WTC11 (cell line): ENCODE measurements around the gene GPC5. TPM values are rescaled to one million over a fixed set of nuclear protein-coding genes. Genes with fewer than 3 reads are reported as not detected.

ENCODE experiments used
- ATAC-seq: fragments of 200-7000 bp; cut with Tn5 transposase; 2 replicates; pipeline ENCODE4 v1.10.0; 2021; ENCODE audit warnings: mild to moderate bottlenecking, moderate library complexity
- CTCF ChIA-PET: fragments of 300-600 bp; sonication (Branson Sonifier 250); formaldehyde crosslinking; loops from one replicate; lab custom pipeline; 2021; ENCODE audit warnings: antibody characterized with exemption; lab: Charles Lee
- POLR2A ChIA-PET: fragments of 350-600 bp; sonication (Branson Sonifier 250); formaldehyde crosslinking; loops from one replicate; lab custom pipeline; 2021; ENCODE audit warnings: antibody characterized with exemption; lab: Charles Lee
- DNase-seq: peaks from one replicate; pipeline ENCODE4 v3.0.0; 2021; ENCODE audit warnings: low spot score
- H3K27ac Mint-ChIP-seq: 2 replicates; pipeline ENCODE4 v1.8.0; 2021; ENCODE audit warnings: mixed read lengths
- H3K27me3 Mint-ChIP-seq: 2 replicates; pipeline ENCODE4 v1.8.0; 2021; ENCODE audit warnings: low read depth, mild to moderate bottlenecking, moderate library complexity, mixed read lengths
- H3K36me3 Mint-ChIP-seq: 2 replicates; pipeline ENCODE4 v1.8.0; 2021; ENCODE audit warnings: mixed read lengths
- H3K4me1 Mint-ChIP-seq: 2 replicates; pipeline ENCODE4 v1.8.0; 2022; ENCODE audit warnings: mixed read lengths
- H3K4me3 Mint-ChIP-seq: 2 replicates; pipeline ENCODE4 v1.8.0; 2021; ENCODE audit warnings: mild to moderate bottlenecking, moderate library complexity, mixed read lengths
- H3K9me3 Mint-ChIP-seq: 2 replicates; pipeline ENCODE4 v1.8.0; 2021; ENCODE audit warnings: mixed read lengths
- CBFB ChIP-seq: sonication (generic); formaldehyde crosslinking; IDR thresholded peaks from 2 replicates; pipeline ENCODE4 v1.8.1; 2022; ENCODE audit warnings: mild to moderate bottlenecking, low read depth, missing genetic modification reagents
- CREM ChIP-seq: sonication (generic); formaldehyde crosslinking; IDR thresholded peaks from 2 replicates; pipeline ENCODE4 v1.8.1; 2022; ENCODE audit warnings: mild to moderate bottlenecking, missing genetic modification reagents, moderate library complexity
- EMX1 ChIP-seq: fragments of 250-450 bp; sonication (Bioruptor Pico); IDR thresholded peaks from 2 replicates; pipeline ENCODE4 v1.8.0; 2021; ENCODE audit warnings: mild to moderate bottlenecking
- ETV6 ChIP-seq: sonication (generic); formaldehyde crosslinking; IDR thresholded peaks from 2 replicates; pipeline ENCODE4 v1.8.1; 2022; ENCODE audit warnings: mild to moderate bottlenecking, missing genetic modification reagents
- HMGXB4 ChIP-seq: sonication (generic); formaldehyde crosslinking; IDR thresholded peaks from 2 replicates; pipeline ENCODE4 v1.8.1; 2023; ENCODE audit warnings: mild to moderate bottlenecking, moderate library complexity, missing genetic modification reagents
- IRF2 ChIP-seq: sonication (generic); formaldehyde crosslinking; IDR thresholded peaks from 2 replicates; pipeline ENCODE4 v1.8.0; 2022; ENCODE audit warnings: low read depth, missing genetic modification reagents, borderline replicate concordance
- JUN ChIP-seq: sonication (generic); formaldehyde crosslinking; IDR thresholded peaks from 2 replicates; pipeline ENCODE4 v1.8.0; 2023; ENCODE audit warnings: mild to moderate bottlenecking, missing genetic modification reagents
- MAX ChIP-seq: sonication (generic); formaldehyde crosslinking; IDR thresholded peaks from 2 replicates; pipeline ENCODE4 v1.8.0; 2022; ENCODE audit warnings: mild to moderate bottlenecking, missing genetic modification reagents
- MXD4 ChIP-seq: fragments of 250-450 bp; sonication (Bioruptor Pico); IDR thresholded peaks from 2 replicates; pipeline ENCODE4 v1.8.0; 2021; ENCODE audit warnings: mild to moderate bottlenecking, moderate library complexity, borderline replicate concordance
- MYBL2 ChIP-seq: sonication (generic); formaldehyde crosslinking; IDR thresholded peaks from 2 replicates; pipeline ENCODE4 v1.8.1; 2023; ENCODE audit warnings: mild to moderate bottlenecking, moderate library complexity, missing genetic modification reagents
- NR2C2 ChIP-seq: sonication (generic); formaldehyde crosslinking; IDR thresholded peaks from 2 replicates; pipeline ENCODE4 v1.8.0; 2022; ENCODE audit warnings: mild to moderate bottlenecking, missing genetic modification reagents
- PREB ChIP-seq: sonication (generic); formaldehyde crosslinking; IDR thresholded peaks from 2 replicates; pipeline ENCODE4 v1.8.1; 2022; ENCODE audit warnings: mild to moderate bottlenecking, missing genetic modification reagents, moderate library complexity, borderline replicate concordance
- PRRX2 ChIP-seq: fragments of 250-450 bp; sonication (Bioruptor Pico); IDR thresholded peaks from 2 replicates; pipeline ENCODE4 v1.8.0; 2021; ENCODE audit warnings: mild to moderate bottlenecking
- SMAD3 ChIP-seq: sonication (generic); formaldehyde crosslinking; IDR thresholded peaks from 2 replicates; pipeline ENCODE4 v1.8.0; 2022; ENCODE audit warnings: missing genetic modification reagents, mild to moderate bottlenecking, borderline replicate concordance
- SP1 ChIP-seq: sonication (generic); formaldehyde crosslinking; conservative IDR thresholded peaks from 2 replicates; pipeline ENCODE4 v1.8.1; 2022; ENCODE audit warnings: missing genetic modification reagents
- ZBTB43 ChIP-seq: sonication (generic); formaldehyde crosslinking; IDR thresholded peaks from 2 replicates; pipeline ENCODE4 v1.8.1; 2023; ENCODE audit warnings: mild to moderate bottlenecking, missing genetic modification reagents
- ZNF121 ChIP-seq: sonication (generic); formaldehyde crosslinking; IDR thresholded peaks from 2 replicates; pipeline ENCODE4 v1.8.0; 2023; ENCODE audit warnings: missing genetic modification reagents
- ZNF138 ChIP-seq: sonication (generic); formaldehyde crosslinking; conservative IDR thresholded peaks from 2 replicates; pipeline ENCODE4 v1.8.1; 2022; ENCODE audit warnings: mild to moderate bottlenecking, moderate library complexity, missing genetic modification reagents
- ZNF423 ChIP-seq: fragments of 250-450 bp; sonication (Bioruptor Pico); IDR thresholded peaks from 2 replicates; pipeline ENCODE4 v2.1.2; 2022; ENCODE audit warnings: mild to moderate bottlenecking, moderate library complexity
- ZNF512 ChIP-seq: sonication (generic); formaldehyde crosslinking; IDR thresholded peaks from 2 replicates; pipeline ENCODE4 v1.8.1; 2022; ENCODE audit warnings: missing genetic modification reagents, borderline replicate concordance
- ZNF532 ChIP-seq: fragments of 250-450 bp; sonication (Bioruptor Pico); IDR thresholded peaks from 2 replicates; pipeline ENCODE4 v1.9.0; 2021; ENCODE audit warnings: mild to moderate bottlenecking, borderline replicate concordance
- ZNF671 ChIP-seq: fragments of 250-450 bp; sonication (Bioruptor Pico); IDR thresholded peaks from 2 replicates; pipeline ENCODE4 v1.8.0; 2021; ENCODE audit warnings: mild to moderate bottlenecking
- total RNA-seq: library from RNA; stranded (reverse); gene quantifications from 3 replicates; pipeline ENCODE4 v1.2.3, GENCODE V29; 2021

The GPC5 gene
- total RNA-seq, 1 experiment from 2014 or later: 0.46 TPM

- CTCF ChIA-PET: no interaction called here
- no peaks in the 10 kb centered on the region for H3K27me3 Mint-ChIP-seq
- no peak overlapping the region for H3K4me3 Mint-ChIP-seq
- H3K36me3 Mint-ChIP-seq: no peaks in the 10 kb centered on the region
- DNase-seq (no peak), ATAC-seq (no peak)
- no peaks in the 10 kb centered on the region for H3K9me3 Mint-ChIP-seq
- no peak for TF ChIP-seq EMX1
- no peak for TF ChIP-seq SMAD3
- no peak for TF ChIP-seq ETV6
- no peak for TF ChIP-seq ZNF532 (CRISPR knock-in tag)
- no peaks in the 10 kb centered on the region for H3K4me1 Mint-ChIP-seq
- H3K27ac Mint-ChIP-seq: no peak overlapping the region
- POLR2A ChIA-PET: interaction anchor here (0.6 kb wide), 1 partner anchor 44 kb away, joined by 3 read pairs; no protein-coding TSS in a partner anchor
Measured at GRCh38 chr13:91601807-91602206, 203.4 kb downstream of the GPC5 start.

GRCh38 chr13:91609353-91609752, 210.9 kb downstream of the GPC5 start:
- TF ChIP-seq SP1 (CRISPR knock-in tag): no peak
- no peak for TF ChIP-seq MYBL2 (CRISPR knock-in tag)
- TF ChIP-seq JUN (CRISPR knock-in tag): no peak
- TF ChIP-seq PREB (CRISPR knock-in tag): no peak
- TF ChIP-seq MAX (CRISPR knock-in tag): no peak
- TF ChIP-seq ZNF121 (CRISPR knock-in tag): no peak
- no peak for TF ChIP-seq HMGXB4
- no peak for TF ChIP-seq CBFB (CRISPR knock-in tag)
- no peak for TF ChIP-seq MXD4 (CRISPR knock-in tag)
- TF ChIP-seq ZBTB43 (CRISPR knock-in tag): no peak
- no peak for TF ChIP-seq IRF2 (CRISPR knock-in tag)
- TF ChIP-seq ZNF671: no peak
- no peak for TF ChIP-seq NR2C2 (CRISPR knock-in tag)
- no peak for TF ChIP-seq PRRX2 (CRISPR knock-in tag)
- no peak for TF ChIP-seq EMX1
- no peak for TF ChIP-seq ZNF512 (CRISPR knock-in tag)
- TF ChIP-seq ZNF138 (CRISPR knock-in tag): no peak
- TF ChIP-seq ZNF423 (CRISPR knock-in tag): no peak
- no peak for TF ChIP-seq CREM (CRISPR knock-in tag)
- ChIA-PET CTCF (no interaction called here), POLR2A (no interaction called here)
- Mint-ChIP-seq H3K36me3 (no peaks in the 10 kb centered on the region), H3K4me1 (no peaks in the 10 kb centered on the region), H3K4me3 (no peak overlapping the region), H3K27ac (no peak overlapping the region), H3K9me3 (no peaks in the 10 kb centered on the region), H3K27me3 (no peaks in the 10 kb centered on the region)
- DNase-seq (no peak), ATAC-seq (no peak)
